Nephron (organoid): Measurements from ENCODE around the gene MAGEB5.
"Not testable (repeated sequence)": the region's sequence is repeated elsewhere in the genome, so short reads cannot be mapped to it uniquely, and the experiment has no call there.

Experiments
- H3K27ac Mint-ChIP-seq, 3 experiments: 2 replicates each; pipeline ENCODE4 v1.8.0; 2020; ENCODE audit warnings: mixed read lengths in 3 of 3, mild to moderate bottlenecking in 2 of 3, moderate library complexity in 1 of 3
- H3K27me3 Mint-ChIP-seq: 2 replicates; pipeline ENCODE4 v1.8.0; 2021; ENCODE audit warnings: low read depth, mild to moderate bottlenecking, moderate library complexity, mixed read lengths
- H3K36me3 Mint-ChIP-seq: 2 replicates; pipeline ENCODE4 v1.8.0; 2020; ENCODE audit warnings: low read depth, mixed read lengths
- H3K4me1 Mint-ChIP-seq: 2 replicates; pipeline ENCODE4 v1.8.0; 2020; ENCODE audit warnings: mixed read lengths
- H3K4me3 Mint-ChIP-seq, 3 experiments: 2 replicates each; pipeline ENCODE4 v1.8.0; 2020; ENCODE audit warnings: mild to moderate bottlenecking in 3 of 3, mixed read lengths in 3 of 3, moderate library complexity in 2 of 3
- H3K9me3 Mint-ChIP-seq: 2 replicates; pipeline ENCODE4 v1.8.0; 2020; ENCODE audit warnings: mixed read lengths
- TF ChIP-seq, protein P1 (sequence below), 3 experiments: fragments of 200-600 bp; sonication (generic); IDR thresholded peaks; one replicate each; pipeline ENCODE4 v1.5.0; 2021; ENCODE audit warnings: antibody characterized with exemption in 3 of 3; ENCODE audit not compliant: unreplicated experiment in 3 of 3

MAGEB5 gene, protein sequence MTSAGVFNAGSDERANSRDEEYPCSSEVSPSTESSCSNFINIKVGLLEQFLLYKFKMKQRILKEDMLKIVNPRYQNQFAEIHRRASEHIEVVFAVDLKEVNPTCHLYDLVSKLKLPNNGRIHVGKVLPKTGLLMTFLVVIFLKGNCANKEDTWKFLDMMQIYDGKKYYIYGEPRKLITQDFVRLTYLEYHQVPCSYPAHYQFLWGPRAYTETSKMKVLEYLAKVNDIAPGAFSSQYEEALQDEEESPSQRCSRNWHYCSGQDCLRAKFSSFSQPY

DNA sequence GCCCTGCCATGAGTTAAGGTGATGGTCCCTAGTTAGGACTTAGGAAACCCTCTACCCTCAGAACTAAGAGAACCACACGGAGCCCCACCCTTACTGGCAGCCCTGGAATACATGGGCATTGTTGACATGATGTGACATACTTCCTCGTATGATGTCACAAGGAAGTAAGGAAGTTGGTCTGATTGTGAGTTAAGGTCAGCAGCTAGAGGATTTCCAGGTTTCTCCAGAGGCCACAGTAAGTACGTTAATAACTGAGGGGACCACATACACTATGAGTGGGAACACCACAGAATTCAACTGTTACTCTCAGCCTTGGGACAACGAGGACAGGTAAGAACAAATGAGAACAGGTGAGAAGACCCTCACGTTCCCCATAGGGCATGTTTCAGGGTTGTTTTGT is at the start of gene MAGEB5:
TSS of gene MAGEB5 (plus strand) at position 301 of the 400 bp plus-strand sequence. CDS start 1,133 bp downstream, outside the sequence.
- Mint-ChIP-seq H3K4me1 (no peaks in the 10 kb centered on the region), H3K27me3 (no peaks in the 10 kb centered on the region), H3K4me3 (no peak within 1 kb of the TSS), H3K36me3 (no peaks in the 10 kb centered on the region), H3K27ac (no peak within 1 kb of the TSS), H3K9me3 (peaks cover 10% of the 10 kb centered on the region)
- TF ChIP-seq, protein P1, sequence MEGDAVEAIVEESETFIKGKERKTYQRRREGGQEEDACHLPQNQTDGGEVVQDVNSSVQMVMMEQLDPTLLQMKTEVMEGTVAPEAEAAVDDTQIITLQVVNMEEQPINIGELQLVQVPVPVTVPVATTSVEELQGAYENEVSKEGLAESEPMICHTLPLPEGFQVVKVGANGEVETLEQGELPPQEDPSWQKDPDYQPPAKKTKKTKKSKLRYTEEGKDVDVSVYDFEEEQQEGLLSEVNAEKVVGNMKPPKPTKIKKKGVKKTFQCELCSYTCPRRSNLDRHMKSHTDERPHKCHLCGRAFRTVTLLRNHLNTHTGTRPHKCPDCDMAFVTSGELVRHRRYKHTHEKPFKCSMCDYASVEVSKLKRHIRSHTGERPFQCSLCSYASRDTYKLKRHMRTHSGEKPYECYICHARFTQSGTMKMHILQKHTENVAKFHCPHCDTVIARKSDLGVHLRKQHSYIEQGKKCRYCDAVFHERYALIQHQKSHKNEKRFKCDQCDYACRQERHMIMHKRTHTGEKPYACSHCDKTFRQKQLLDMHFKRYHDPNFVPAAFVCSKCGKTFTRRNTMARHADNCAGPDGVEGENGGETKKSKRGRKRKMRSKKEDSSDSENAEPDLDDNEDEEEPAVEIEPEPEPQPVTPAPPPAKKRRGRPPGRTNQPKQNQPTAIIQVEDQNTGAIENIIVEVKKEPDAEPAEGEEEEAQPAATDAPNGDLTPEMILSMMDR (IDR thresholded peaks at IDR 0.05; ENCODE audit: unreplicated experiment in 3 of 3) = no peak

DNA sequence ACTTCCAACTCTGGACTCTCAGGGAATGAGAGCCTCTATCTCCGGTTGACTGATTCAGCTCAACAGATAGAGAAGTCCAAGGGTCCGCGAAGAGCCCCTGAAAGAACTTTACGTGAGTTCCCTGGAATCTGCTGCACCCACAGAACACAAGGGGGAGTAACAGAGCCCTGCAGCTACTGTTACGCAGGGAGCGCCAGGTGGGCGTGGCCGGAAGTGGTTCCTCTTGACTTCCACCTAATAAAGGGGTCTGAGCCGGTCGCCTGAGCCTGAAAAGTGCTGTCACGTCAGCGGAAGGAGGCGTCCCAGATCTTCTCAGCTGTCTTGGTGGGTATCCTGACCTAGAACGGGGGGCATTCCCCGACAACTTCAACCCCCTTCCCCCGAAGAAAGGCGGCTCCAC is 23.8 kb upstream of the MAGEB5 start, which contains the start of gene MAGEB6:
TSS of gene MAGEB6 (plus strand) at position 237 of the 400 bp plus-strand sequence. CDS start 1,407 bp downstream, outside the sequence.
- H3K36me3 Mint-ChIP-seq = no peaks in the 10 kb centered on the region
- TF ChIP-seq, protein P1 (IDR thresholded peaks at IDR 0.05; ENCODE audit: unreplicated experiment in 3 of 3) = no peak
- H3K4me1 Mint-ChIP-seq = no peaks in the 10 kb centered on the region
- H3K4me3 Mint-ChIP-seq = no peak within 1 kb of the TSS
- H3K27ac Mint-ChIP-seq = no peak within 1 kb of the TSS
- peaks cover 18% of the 10 kb centered on the region for H3K9me3 Mint-ChIP-seq
- no peaks in the 10 kb centered on the region for H3K27me3 Mint-ChIP-seq

DNA sequence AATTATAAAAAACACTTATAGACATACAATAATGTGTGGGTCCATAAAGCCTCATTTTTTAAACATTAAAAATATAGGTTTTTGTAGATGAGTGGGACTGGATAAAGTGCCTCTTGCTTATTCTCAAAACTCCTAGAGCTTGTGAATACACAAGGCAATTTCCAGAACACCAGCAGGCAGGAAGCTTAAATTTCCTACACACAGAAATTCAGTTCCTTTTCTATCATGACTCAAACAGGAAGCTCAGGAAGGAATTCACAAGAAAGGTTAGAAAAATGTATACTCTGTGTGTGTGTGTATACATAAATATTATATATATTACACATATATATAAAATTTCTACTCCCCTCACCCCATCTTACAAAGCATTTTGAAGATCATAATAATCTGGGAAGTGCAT is 12.4 kb upstream of the MAGEB5 start:
- Mint-ChIP-seq H3K36me3 (no peaks in the 10 kb centered on the region), H3K27ac (no peak overlapping the region), H3K4me3 (no peak overlapping the region), H3K9me3 (peaks cover 20% of the 10 kb centered on the region), H3K27me3 (no peaks in the 10 kb centered on the region), H3K4me1 (no peaks in the 10 kb centered on the region)
- TF ChIP-seq, protein P1 (IDR thresholded peaks at IDR 0.05; ENCODE audit: unreplicated experiment in 3 of 3) = no peak

DNA sequence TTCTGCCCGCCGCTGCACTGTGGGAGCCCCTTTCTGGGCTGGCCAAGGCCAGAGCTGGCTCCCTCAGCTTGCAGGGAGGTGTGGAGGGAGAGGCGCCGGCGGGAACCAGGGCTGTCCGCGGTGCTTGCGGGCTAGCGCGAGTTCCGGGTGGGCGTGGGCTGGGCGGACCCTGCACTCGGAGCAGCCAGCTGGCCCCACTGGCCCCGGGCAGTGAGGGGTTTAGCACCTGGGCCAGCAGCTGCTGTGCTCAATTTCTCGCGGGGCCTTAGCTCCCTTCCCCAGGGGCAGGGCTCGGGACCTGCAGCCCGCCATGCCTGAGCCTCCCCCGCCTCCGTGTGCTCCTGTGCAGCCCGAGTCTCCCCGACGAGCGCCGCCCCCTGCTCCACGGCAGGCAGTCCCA is 11.3 kb upstream of the MAGEB5 start:
- not testable (repeated sequence) for H3K4me3 Mint-ChIP-seq, H3K36me3 Mint-ChIP-seq, H3K27me3 Mint-ChIP-seq, H3K27ac Mint-ChIP-seq, H3K4me1 Mint-ChIP-seq
- peaks cover 20% of the 10 kb centered on the region for H3K9me3 Mint-ChIP-seq

DNA sequence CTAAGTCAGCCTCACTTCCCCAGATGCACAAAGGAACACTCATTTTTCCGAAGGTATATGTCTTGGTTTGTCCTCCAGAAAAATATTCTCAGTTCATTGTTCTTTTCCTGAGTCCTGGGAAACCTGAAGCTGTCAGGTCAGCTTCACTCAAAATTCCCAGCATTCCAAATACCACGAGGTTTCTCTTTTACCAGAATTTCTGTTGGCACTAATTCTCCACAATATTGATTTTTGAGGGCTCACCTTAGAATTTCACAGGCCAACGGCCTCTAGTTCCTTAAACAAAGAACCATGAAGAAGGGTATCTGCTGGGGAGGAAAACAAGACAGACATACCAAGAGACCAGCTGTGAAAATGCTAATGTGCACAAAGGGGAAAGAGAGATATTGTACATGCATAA is 8.0 kb upstream of the MAGEB5 start:
- Mint-ChIP-seq H3K36me3 (no peaks in the 10 kb centered on the region), H3K27ac (no peak overlapping the region), H3K4me1 (no peaks in the 10 kb centered on the region), H3K9me3 (peaks cover 15% of the 10 kb centered on the region), H3K4me3 (no peak overlapping the region), H3K27me3 (no peaks in the 10 kb centered on the region)
- TF ChIP-seq, protein P1 (IDR thresholded peaks at IDR 0.05; ENCODE audit: unreplicated experiment in 3 of 3) = no peak

DNA sequence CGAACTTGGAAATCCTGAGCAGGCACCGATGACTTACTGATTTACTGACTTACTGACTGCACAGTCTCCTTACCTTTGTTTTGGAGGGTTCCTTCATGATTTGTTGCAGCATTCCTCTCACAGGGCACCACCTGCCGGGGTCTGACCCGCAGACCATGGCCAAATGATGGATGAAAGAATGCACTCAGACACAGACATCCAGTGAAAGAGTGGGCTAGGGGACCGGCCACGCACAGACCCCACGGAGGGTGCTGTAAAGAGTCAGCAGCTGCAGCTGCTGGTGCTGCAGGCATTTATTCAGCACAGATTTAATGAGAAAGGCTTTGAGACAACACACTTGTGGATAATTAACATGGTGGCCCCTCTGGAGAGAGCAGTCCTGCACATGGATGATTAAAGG is 3.4 kb downstream of the MAGEB5 start:
- no peak overlapping the region for H3K27ac Mint-ChIP-seq
- H3K27me3 Mint-ChIP-seq = no peaks in the 10 kb centered on the region
- H3K9me3 Mint-ChIP-seq = peaks cover 13% of the 10 kb centered on the region
- H3K4me3 Mint-ChIP-seq = no peak overlapping the region
- no peaks in the 10 kb centered on the region for H3K4me1 Mint-ChIP-seq
- TF ChIP-seq, protein P1 (IDR thresholded peaks at IDR 0.05; ENCODE audit: unreplicated experiment in 3 of 3) = no peak
- no peaks in the 10 kb centered on the region for H3K36me3 Mint-ChIP-seq
